ENCODE measurements around the gene PXDC1.

The PXDC1 gene

DNA sequence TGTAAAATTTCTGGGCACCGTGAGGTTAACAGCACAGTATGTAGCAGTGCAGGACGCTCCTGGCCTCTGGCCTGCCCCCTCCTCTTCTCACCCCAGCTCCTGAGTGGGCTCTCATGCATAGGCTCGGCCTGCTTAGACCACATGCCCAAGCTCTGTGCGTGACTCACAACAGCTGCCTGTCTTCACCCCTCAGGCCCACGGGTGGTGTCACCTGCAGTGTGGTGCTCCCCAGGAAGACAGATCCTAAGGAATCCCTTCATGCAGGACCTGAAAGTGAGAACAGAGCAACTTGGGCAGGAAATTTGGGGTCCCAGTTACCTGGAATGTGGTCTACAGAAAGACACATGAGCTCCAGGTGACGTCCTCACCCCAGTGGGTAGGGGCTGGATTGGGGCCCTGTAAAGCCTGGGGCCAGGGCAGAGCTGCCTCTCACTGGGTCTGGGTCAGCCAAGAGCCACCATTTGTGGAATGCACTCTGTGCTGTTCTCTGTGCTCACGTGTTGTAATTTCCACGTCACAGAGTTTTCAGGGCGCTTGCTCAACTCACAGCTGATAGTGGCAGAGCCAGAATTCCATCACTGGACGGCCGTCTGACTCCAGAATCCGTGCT lies 37.0 kb upstream of the PXDC1 start:
- TF ChIP-seq CTCF (IDR thresholded peaks at IDR 0.05; ENCODE audit: insufficient read depth, low read depth, low read length, missing control alignments): no peak
- no peak overlapping the region for H3K4me3 ChIP-seq (ENCODE audit: low read depth, low read length)
- DNase-seq (ENCODE audit: low read depth): no peak

DNA sequence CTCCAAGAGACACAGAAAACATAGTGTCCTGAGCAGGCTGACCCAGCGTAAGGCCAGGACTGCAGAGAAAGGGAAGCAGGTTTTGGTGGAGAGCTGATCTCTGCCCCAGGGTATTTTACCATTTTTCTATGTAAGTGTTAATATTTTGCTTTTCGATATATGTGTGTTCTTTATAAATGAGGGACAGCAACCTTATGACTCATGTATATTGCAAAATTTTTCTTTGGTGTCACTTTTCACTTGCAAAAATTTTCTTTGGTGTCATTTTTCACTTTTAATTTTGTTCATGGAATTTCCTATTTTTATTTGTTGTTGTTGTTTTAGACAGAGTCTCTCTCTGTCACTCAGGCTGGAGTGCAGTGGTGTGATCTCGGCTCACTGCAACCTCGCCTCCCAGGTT lies 34.6 kb upstream of the PXDC1 start:
- no peak overlapping the region for H3K4me3 ChIP-seq (ENCODE audit: low read depth, low read length)
- DNase-seq (ENCODE audit: low read depth): no peak
- no peak for TF ChIP-seq CTCF (IDR thresholded peaks at IDR 0.05; ENCODE audit: insufficient read depth, low read depth, low read length, missing control alignments)

DNA sequence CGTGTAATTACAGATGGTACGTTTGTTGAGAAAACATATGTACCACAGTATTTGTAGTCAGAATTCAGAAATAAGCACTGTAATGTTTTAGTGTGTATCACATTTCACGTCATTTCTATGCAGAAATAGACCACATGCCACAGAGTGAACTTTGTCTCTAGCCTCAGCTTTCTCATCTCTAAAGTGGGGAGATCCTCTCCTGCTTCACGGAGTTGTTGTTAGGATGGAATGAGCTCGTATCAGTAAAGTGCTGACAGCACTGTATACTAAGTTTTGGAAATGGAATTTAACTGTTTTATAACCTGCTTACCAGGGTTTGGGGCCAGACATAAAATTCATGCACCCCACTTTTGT lies 34.2 kb upstream of the PXDC1 start:
- TF ChIP-seq CTCF (IDR thresholded peaks at IDR 0.05; ENCODE audit: insufficient read depth, low read depth, low read length, missing control alignments): no peak
- no peak for DNase-seq (ENCODE audit: low read depth)
- no peak overlapping the region for H3K4me3 ChIP-seq (ENCODE audit: low read depth, low read length)

DNA sequence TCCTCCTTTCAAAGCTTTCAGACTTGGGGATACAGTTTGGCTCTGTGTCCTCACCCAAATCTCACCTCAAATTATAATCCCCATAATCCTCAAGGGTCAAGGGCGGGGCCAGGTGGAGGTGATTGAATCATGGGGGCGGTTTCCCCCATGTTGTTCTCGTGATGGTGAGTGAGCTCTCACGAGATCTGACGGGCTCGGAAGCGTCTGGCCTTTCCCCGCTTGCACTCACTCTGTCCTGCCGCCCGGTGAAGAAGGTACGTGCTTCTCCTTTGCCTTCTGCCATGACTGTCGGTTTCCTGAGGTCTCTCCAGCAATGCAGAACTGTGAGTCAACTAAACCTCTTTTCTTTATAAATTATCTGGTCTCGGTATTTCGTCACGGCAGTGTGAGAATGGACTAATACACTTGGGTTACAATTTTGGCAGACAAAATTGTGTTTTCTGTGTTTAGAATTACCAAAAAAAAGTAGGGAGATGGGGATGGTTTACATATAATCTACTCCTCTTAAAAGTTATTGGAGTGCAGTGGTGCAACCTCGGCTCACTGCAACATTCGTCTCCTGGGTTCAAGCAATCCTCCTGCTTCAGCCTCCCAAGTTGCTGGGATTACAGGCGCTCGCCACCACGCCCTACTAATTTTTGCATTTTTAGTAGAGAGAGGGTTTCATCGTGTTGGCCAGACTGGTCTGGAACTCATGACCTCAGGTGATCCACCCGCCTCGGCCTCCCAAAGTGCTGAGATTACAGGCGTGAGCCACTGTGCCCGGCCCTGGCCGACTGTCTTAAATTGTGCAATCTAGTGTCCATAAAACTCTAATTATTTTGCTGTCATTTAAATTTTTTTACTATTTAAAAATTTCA lies 33.6 kb upstream of the PXDC1 start:
- H3K4me3 ChIP-seq (ENCODE audit: low read depth, low read length): no peak overlapping the region
- DNase-seq (ENCODE audit: low read depth): no peak
- no peak for TF ChIP-seq CTCF (IDR thresholded peaks at IDR 0.05; ENCODE audit: insufficient read depth, low read depth, low read length, missing control alignments)

GRCh38 chr6:3784423-3784822 lies 32.9 kb upstream of the PXDC1 start:
- no peak overlapping the region for H3K4me3 ChIP-seq (ENCODE audit: low read depth, low read length)
- TF ChIP-seq CTCF (IDR thresholded peaks at IDR 0.05; ENCODE audit: insufficient read depth, low read depth, low read length, missing control alignments): no peak
- DNase-seq (ENCODE audit: low read depth): no peak

DNA sequence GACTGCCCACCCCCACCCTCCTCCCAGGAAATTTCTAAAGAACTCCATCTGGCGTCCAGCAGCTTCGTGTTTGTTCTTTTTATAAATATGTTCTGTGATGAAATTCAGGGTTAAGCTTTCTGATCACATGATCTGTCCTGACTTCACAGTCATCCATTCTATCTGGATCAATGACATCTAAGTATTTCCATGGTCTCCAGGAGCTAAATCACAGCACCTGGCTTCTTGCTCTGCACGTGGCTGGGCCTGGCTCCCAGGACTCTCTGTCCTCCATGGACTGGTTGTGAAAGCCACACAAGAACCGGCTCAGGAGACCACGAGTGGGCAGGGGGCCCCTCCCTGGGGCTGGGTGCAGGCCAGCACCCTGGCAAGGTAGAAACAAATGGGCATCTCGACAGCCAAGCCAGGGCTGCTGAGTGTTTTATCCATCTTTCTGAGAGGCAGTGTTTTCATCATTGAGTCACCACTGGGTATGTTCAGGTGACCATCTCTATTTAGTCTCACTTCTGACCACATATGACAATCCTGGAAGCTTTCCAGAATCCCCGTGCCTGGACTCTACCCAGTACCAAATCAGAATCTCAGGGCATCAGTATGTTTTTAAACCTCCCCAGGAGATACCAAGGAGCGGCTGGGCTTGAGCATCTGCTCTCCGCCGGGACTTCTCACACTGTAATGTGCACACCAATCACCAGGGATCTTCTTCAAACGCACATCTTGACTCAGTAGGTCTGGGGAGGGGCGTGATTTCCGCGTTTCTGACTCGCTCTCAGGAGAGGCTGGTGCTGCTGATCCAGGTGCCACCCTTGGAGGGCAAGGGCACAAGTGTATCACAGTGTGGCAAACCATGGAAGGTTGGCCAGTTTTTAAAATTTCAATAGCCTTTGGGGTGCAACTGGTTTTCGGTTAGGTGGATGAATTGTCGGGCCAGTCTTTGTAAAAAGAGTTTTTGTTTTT lies 31.6 kb upstream of the PXDC1 start:
- TF ChIP-seq CTCF (IDR thresholded peaks at IDR 0.05; ENCODE audit: insufficient read depth, low read depth, low read length, missing control alignments): no peak
- DNase-seq (ENCODE audit: low read depth): no peak
- no peak overlapping the region for H3K4me3 ChIP-seq (ENCODE audit: low read depth, low read length)
